Measurements from ENCODE around the gene KRTAP23-1.

- TF ChIP-seq CTCF (IDR thresholded peaks at IDR 0.05) (no peak), EP300 (IDR thresholded peaks at IDR 0.05) (no peak), POLR2A (IDR thresholded peaks at IDR 0.05) (no peak)
These were observed 11.8 kb downstream of the KRTAP23-1 start for GRCh38 chr21:30336596-30336995.
